NCI-H1694 (cell line): ENCODE data around the gene PPP2R1B.

Experiments
- DNase-seq: peaks from one replicate; lab custom pipeline; 2025; lab: John Stamatoyannopoulos, UW

Gene PPP2R1B

GRCh38 chr11:111693224-111693937 lies 72.8 kb downstream of the PPP2R1B start:
- DNase-seq, result no peak

GRCh38 chr11:111691741-111692140 lies 74.4 kb downstream of the PPP2R1B start:
- DNase-seq, result no peak

GRCh38 chr11:111691176-111691575 lies 75.0 kb downstream of the PPP2R1B start:
- DNase-seq, result no peak

DNA sequence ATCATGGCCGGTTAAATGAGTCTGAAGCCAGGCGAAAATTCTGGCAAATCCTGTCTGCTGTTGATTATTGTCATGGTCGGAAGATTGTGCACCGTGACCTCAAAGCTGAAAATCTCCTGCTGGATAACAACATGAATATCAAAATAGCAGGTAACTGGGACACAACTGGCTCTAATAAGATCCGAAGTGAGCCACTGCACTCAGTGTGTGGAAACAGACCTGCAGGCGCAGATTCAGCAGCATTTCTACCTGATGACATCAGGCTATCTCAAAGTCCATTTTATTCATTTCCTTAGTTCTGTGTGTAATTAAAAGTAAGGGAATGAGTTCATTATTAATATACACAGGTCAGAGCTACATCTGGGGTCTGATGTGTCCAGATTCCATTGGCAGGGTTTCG lies 78.2 kb downstream of the PPP2R1B start:
- no peak for DNase-seq

GRCh38 chr11:111684251-111684650 lies 81.9 kb downstream of the PPP2R1B start:
- no peak for DNase-seq

DNA sequence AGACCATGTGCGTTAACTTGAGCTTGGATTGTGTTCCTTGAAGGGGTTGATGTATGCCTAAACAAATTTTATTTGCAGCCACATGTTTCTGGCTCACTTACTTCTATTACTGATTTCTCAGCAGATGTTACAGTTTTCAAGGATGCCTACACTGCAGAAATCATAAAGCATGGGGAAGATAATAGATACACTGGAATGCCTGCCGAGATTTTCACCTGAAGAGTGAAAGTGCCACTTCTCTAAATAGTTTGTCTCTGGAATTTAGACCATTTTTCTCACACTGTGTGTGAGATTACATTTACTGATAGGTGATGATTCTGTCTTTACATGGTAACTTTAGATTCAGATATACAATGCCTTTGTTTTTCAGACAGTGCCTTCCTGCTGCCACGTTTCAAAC lies 82.4 kb downstream of the PPP2R1B start:
- no peak for DNase-seq

- DNase-seq, result no peak
Observed at GRCh38 chr11:111680486-111681175, 85.6 kb downstream of the PPP2R1B start.
